Measurements from ENCODE around the gene ZNF438. TPM values are rescaled to one million over a fixed set of nuclear protein-coding genes. Genes with fewer than 3 reads are reported as not detected.

Gene ZNF438
- total and polyA plus RNA-seq, 2 of the 13 experiments (the other 11 are each of a cell fraction or from before 2014, with no cell fraction given), result 0.75 to 0.83 TPM

DNA sequence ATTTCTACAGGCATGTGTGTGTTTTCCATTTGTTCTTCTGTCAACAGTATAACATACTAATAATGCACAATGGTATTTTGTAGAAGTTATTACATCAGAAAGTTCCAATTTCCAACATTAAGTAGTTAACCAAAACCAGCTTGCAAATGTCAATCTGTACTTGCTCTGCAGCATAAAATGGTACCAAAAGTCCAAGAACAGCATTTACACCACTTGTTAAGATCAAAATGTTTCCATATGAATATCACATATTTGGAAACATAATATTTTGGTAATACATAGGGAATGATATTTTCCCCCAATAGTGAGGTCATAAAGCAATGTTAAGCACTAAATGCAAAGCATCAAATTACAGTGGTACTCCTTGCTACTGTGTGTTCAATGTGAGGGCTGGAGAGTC, 162.1 kb downstream of the ZNF438 start (continued):
- TF ChIP-seq TBX3 (IDR thresholded peaks at IDR 0.05; ENCODE audit: borderline replicate concordance) (no peak), KAT2B (IDR thresholded peaks at IDR 0.05; ENCODE audit: borderline replicate concordance, low read depth, low read length) (no peak), SETDB1 (CRISPR knock-in tag; IDR thresholded peaks at IDR 0.05; ENCODE audit: borderline replicate concordance) (no peak), ZNF510 (CRISPR knock-in tag; IDR thresholded peaks at IDR 0.05; ENCODE audit: low read depth) (no peak), TRIM24 (CRISPR knock-in tag; IDR thresholded peaks at IDR 0.05) (no peak), CBX1 (IDR thresholded peaks at IDR 0.05; ENCODE audit: low read depth) (no peak), MAF1 (CRISPR knock-in tag; IDR thresholded peaks at IDR 0.05; ENCODE audit: borderline replicate concordance) (no peak)
- TF ChIP-seq, protein P1, sequence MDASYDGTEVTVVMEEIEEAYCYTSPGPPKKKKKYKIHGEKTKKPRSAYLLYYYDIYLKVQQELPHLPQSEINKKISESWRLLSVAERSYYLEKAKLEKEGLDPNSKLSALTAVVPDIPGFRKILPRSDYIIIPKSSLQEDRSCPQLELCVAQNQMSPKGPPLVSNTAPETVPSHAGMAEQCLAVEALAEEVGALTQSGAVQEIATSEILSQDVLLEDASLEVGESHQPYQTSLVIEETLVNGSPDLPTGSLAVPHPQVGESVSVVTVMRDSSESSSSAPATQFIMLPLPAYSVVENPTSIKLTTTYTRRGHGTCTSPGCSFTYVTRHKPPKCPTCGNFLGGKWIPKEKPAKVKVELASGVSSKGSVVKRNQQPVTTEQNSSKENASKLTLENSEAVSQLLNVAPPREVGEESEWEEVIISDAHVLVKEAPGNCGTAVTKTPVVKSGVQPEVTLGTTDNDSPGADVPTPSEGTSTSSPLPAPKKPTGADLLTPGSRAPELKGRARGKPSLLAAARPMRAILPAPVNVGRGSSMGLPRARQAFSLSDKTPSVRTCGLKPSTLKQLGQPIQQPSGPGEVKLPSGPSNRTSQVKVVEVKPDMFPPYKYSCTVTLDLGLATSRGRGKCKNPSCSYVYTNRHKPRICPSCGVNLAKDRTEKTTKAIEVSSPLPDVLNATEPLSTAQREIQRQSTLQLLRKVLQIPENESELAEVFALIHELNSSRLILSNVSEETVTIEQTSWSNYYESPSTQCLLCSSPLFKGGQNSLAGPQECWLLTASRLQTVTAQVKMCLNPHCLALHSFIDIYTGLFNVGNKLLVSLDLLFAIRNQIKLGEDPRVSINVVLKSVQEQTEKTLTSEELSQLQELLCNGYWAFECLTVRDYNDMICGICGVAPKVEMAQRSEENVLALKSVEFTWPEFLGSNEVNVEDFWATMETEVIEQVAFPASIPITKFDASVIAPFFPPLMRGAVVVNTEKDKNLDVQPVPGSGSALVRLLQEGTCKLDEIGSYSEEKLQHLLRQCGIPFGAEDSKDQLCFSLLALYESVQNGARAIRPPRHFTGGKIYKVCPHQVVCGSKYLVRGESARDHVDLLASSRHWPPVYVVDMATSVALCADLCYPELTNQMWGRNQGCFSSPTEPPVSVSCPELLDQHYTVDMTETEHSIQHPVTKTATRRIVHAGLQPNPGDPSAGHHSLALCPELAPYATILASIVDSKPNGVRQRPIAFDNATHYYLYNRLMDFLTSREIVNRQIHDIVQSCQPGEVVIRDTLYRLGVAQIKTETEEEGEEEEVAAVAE (CRISPR knock-in tag; IDR thresholded peaks at IDR 0.05; ENCODE audit: borderline replicate concordance), result no peak
- TF ChIP-seq, protein P2, sequence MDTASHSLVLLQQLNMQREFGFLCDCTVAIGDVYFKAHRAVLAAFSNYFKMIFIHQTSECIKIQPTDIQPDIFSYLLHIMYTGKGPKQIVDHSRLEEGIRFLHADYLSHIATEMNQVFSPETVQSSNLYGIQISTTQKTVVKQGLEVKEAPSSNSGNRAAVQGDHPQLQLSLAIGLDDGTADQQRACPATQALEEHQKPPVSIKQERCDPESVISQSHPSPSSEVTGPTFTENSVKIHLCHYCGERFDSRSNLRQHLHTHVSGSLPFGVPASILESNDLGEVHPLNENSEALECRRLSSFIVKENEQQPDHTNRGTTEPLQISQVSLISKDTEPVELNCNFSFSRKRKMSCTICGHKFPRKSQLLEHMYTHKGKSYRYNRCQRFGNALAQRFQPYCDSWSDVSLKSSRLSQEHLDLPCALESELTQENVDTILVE (CRISPR knock-in tag; IDR thresholded peaks at IDR 0.05), result no peak

Measured in HepG2 (cell line).